SK-N-SH treated with all-trans-retinoic acid at 6 μM for 48 hours (cell line): ENCODE data around the gene SLC47A2.

Experiments
- BACH2 ChIP-seq: fragments of 250-450 bp; sonication (Bioruptor Pico); IDR thresholded peaks from 2 replicates; pipeline ENCODE4 v1.9.0; 2021; ENCODE audit warnings: mild to moderate bottlenecking, borderline replicate concordance
- ESRRG ChIP-seq: fragments of 250-450 bp; sonication (Bioruptor Pico); IDR thresholded peaks from 2 replicates; pipeline ENCODE4 v1.6.1; 2021; ENCODE audit warnings: mild to moderate bottlenecking
- GLIS3 ChIP-seq: fragments of 250-450 bp; sonication (Bioruptor Pico); IDR thresholded peaks from 2 replicates; pipeline ENCODE4 v1.5.0; 2020; ENCODE audit warnings: mild to moderate bottlenecking, moderate library complexity
- PATZ1 ChIP-seq: fragments of 250-450 bp; sonication (Bioruptor Pico); IDR thresholded peaks from 2 replicates; pipeline ENCODE4 v1.8.0; 2020; ENCODE audit warnings: mild to moderate bottlenecking, moderate library complexity, borderline replicate concordance
- POU6F1 ChIP-seq: fragments of 250-450 bp; sonication (Bioruptor Pico); IDR thresholded peaks from 2 replicates; pipeline ENCODE4 v1.8.0; 2021; ENCODE audit warnings: low read depth, mild to moderate bottlenecking, moderate library complexity, borderline replicate concordance
- PPARA ChIP-seq: fragments of 250-450 bp; sonication (Bioruptor Pico); IDR thresholded peaks from 2 replicates; pipeline ENCODE4 v1.5.0; 2020; ENCODE audit warnings: mild to moderate bottlenecking, borderline replicate concordance
- RARB ChIP-seq: fragments of 250-450 bp; sonication (Bioruptor Pico); IDR thresholded peaks from 2 replicates; pipeline ENCODE4 v1.8.0; 2021; ENCODE audit warnings: mild to moderate bottlenecking, moderate library complexity
- SNAI2 ChIP-seq: fragments of 250-450 bp; sonication (Bioruptor Pico); IDR thresholded peaks from 2 replicates; pipeline ENCODE4 v1.5.0; 2020; ENCODE audit warnings: mild to moderate bottlenecking, moderate library complexity
- TCF4 ChIP-seq: fragments of 250-450 bp; sonication (Bioruptor Pico); IDR thresholded peaks from 2 replicates; pipeline ENCODE4 v1.8.0; 2021; ENCODE audit warnings: mild to moderate bottlenecking, moderate library complexity, borderline replicate concordance
- ZFP3 ChIP-seq: fragments of 250-450 bp; sonication (Bioruptor Pico); IDR thresholded peaks from 2 replicates; pipeline ENCODE4 v1.5.0; 2020; ENCODE audit warnings: mild to moderate bottlenecking, moderate library complexity
- ZNF565 ChIP-seq: fragments of 450-650 bp; formaldehyde crosslinking; conservative IDR thresholded peaks from 2 replicates; pipeline ENCODE4 v1.5.0; 2020; ENCODE audit warnings: low read depth, mild to moderate bottlenecking, moderate library complexity
- ZNF8 ChIP-seq: fragments of 450-650 bp; formaldehyde crosslinking; IDR thresholded peaks from 2 replicates; pipeline ENCODE4 v1.5.0; 2020; ENCODE audit warnings: mild to moderate bottlenecking, moderate library complexity
- TF ChIP-seq, protein P1 (sequence below): fragments of 250-450 bp; sonication (Bioruptor Pico); IDR thresholded peaks from 2 replicates; pipeline ENCODE4 v1.5.1; 2021; ENCODE audit warnings: mild to moderate bottlenecking, moderate library complexity

DNA sequence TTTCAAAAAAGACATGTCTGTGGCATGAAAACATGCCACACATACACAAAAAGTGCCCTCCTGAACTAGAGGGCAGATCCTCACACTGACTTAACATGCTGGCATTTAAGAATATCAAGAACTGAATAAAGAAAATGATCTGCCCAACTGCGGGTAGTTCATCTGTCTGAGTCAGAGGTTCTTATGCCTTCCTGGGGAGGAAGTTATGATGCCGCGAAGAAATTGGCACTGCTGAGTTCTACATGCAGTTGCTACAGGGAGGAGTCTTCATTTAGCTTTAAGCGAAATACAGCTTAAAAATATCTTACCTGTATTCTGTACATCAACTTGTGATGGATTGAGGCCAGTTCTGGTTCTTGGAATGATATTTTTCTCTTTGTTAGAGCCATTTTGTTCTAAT lies 61.5 kb downstream of the SLC47A2 start:
- TF ChIP-seq RARB (no peak), ZFP3 (CRISPR knock-in tag) (no peak), GLIS3 (CRISPR knock-in tag) (no peak), PATZ1 (CRISPR knock-in tag) (no peak), ESRRG (CRISPR knock-in tag) (no peak), ZNF8 (CRISPR knock-in tag) (no peak), POU6F1 (CRISPR knock-in tag) (no peak), BACH2 (no peak), SNAI2 (CRISPR knock-in tag) (no peak), ZNF565 (no peak), TCF4 (CRISPR knock-in tag) (no peak), PPARA (no peak)
- TF ChIP-seq, protein P1, sequence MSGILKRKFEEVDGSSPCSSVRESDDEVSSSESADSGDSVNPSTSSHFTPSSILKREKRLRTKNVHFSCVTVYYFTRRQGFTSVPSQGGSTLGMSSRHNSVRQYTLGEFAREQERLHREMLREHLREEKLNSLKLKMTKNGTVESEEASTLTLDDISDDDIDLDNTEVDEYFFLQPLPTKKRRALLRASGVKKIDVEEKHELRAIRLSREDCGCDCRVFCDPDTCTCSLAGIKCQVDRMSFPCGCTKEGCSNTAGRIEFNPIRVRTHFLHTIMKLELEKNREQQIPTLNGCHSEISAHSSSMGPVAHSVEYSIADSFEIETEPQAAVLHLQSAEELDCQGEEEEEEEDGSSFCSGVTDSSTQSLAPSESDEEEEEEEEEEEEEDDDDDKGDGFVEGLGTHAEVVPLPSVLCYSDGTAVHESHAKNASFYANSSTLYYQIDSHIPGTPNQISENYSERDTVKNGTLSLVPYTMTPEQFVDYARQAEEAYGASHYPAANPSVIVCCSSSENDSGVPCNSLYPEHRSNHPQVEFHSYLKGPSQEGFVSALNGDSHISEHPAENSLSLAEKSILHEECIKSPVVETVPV: no peak
